Measurements from ENCODE around the gene HACL1. TPM values are rescaled to one million over a fixed set of nuclear protein-coding genes. Genes with fewer than 3 reads are reported as not detected.

Gene HACL1
- total and polyA plus RNA-seq, 4 donors, result 15.6 to 29.4 (median 20.3) TPM

GRCh38 chr3:15638193-15638890 is 37.0 kb upstream of the HACL1 start:
- H3K9me3 ChIP-seq (ENCODE audit: control insufficient read depth, insufficient read depth, low read length), result no peaks in the 10 kb centered on the region
- H3K4me1 ChIP-seq (ENCODE audit: control insufficient read depth, insufficient read depth, low read length), result peaks cover 20% of the 10 kb centered on the region
- no peaks in the 10 kb centered on the region for H3K36me3 ChIP-seq (ENCODE audit: control insufficient read depth, insufficient read depth, low read length)
- no peak for DNase-seq (ENCODE audit: low read depth in 4 of 6, low spot score in 6 of 6)
- no peaks in the 10 kb centered on the region for H3K27me3 ChIP-seq (ENCODE audit: control insufficient read depth, insufficient read depth, low read length)
- 89% methylated on average over 5 of the region's 6 CpGs for WGBS (ENCODE audit: insufficient coverage)
- H3K4me3 ChIP-seq (ENCODE audit: low read depth, low read length), result no peak overlapping the region
- H3K27ac ChIP-seq (ENCODE audit: low read depth, low read length), result no peak overlapping the region

- Histone ChIP-seq H3K4me1 (ENCODE audit: control insufficient read depth, insufficient read depth, low read length) (peaks cover 24% of the 10 kb centered on the region), H3K36me3 (ENCODE audit: control insufficient read depth, insufficient read depth, low read length) (no peaks in the 10 kb centered on the region), H3K27ac (ENCODE audit: low read depth, low read length) (no peak overlapping the region), H3K4me3 (ENCODE audit: low read depth, low read length) (no peak overlapping the region), H3K27me3 (ENCODE audit: control insufficient read depth, insufficient read depth, low read length) (no peaks in the 10 kb centered on the region), H3K9me3 (ENCODE audit: control insufficient read depth, insufficient read depth, low read length) (no peaks in the 10 kb centered on the region)
- DNase-seq (ENCODE audit: low read depth in 4 of 6, low spot score in 6 of 6), result peak in 1 of 6 donors; percentile 15
- 63% methylated on average over 2 of the region's 7 CpGs for WGBS (ENCODE audit: insufficient coverage)
These were observed 36.0 kb upstream of the HACL1 start for GRCh38 chr3:15637131-15637951.

- H3K36me3 ChIP-seq (ENCODE audit: control insufficient read depth, insufficient read depth, low read length), result peaks cover 4% of the 10 kb centered on the region
- no peaks in the 10 kb centered on the region for H3K27me3 ChIP-seq (ENCODE audit: control insufficient read depth, insufficient read depth, low read length)
- peaks cover 33% of the 10 kb centered on the region for H3K4me1 ChIP-seq (ENCODE audit: control insufficient read depth, insufficient read depth, low read length)
- peak overlapping the region; percentile 90 for H3K27ac ChIP-seq (ENCODE audit: low read depth, low read length)
- 82% methylated on average over 13 of the region's 14 CpGs for WGBS (ENCODE audit: insufficient coverage)
- H3K4me3 ChIP-seq (ENCODE audit: low read depth, low read length), result no peak overlapping the region
- H3K9me3 ChIP-seq (ENCODE audit: control insufficient read depth, insufficient read depth, low read length), result no peaks in the 10 kb centered on the region
- no peak for DNase-seq (ENCODE audit: low read depth in 4 of 6, low spot score in 6 of 6)
These were observed 34.8 kb upstream of the HACL1 start for GRCh38 chr3:15636028-15636709.

- H3K27ac ChIP-seq (ENCODE audit: low read depth, low read length), result peak overlapping the region; percentile 90
- DNase-seq (ENCODE audit: low read depth in 4 of 6, low spot score in 6 of 6), result peak in 3 of 6 donors; percentile 54 to 82 (median 74)
- H3K4me3 ChIP-seq (ENCODE audit: low read depth, low read length), result no peak overlapping the region
- 28% methylated on average over 7 of the region's 13 CpGs for WGBS (ENCODE audit: insufficient coverage)
- H3K36me3 ChIP-seq (ENCODE audit: control insufficient read depth, insufficient read depth, low read length), result peaks cover 4% of the 10 kb centered on the region
- H3K27me3 ChIP-seq (ENCODE audit: control insufficient read depth, insufficient read depth, low read length), result no peaks in the 10 kb centered on the region
- H3K4me1 ChIP-seq (ENCODE audit: control insufficient read depth, insufficient read depth, low read length), result peaks cover 36% of the 10 kb centered on the region
- H3K9me3 ChIP-seq (ENCODE audit: control insufficient read depth, insufficient read depth, low read length), result no peaks in the 10 kb centered on the region
These were observed 33.8 kb upstream of the HACL1 start for GRCh38 chr3:15635121-15635661.

GRCh38 chr3:15634671-15635070 is 33.3 kb upstream of the HACL1 start:
- Histone ChIP-seq H3K4me1 (ENCODE audit: control insufficient read depth, insufficient read depth, low read length) (peaks cover 36% of the 10 kb centered on the region), H3K27me3 (ENCODE audit: control insufficient read depth, insufficient read depth, low read length) (no peaks in the 10 kb centered on the region), H3K27ac (ENCODE audit: low read depth, low read length) (peak overlapping the region; percentile 90), H3K36me3 (ENCODE audit: control insufficient read depth, insufficient read depth, low read length) (peaks cover 4% of the 10 kb centered on the region), H3K9me3 (ENCODE audit: control insufficient read depth, insufficient read depth, low read length) (no peaks in the 10 kb centered on the region), H3K4me3 (ENCODE audit: low read depth, low read length) (no peak overlapping the region)
- no peak for DNase-seq (ENCODE audit: low read depth in 4 of 6, low spot score in 6 of 6)
- WGBS (ENCODE audit: insufficient coverage), result 25% methylated on average over 1 of the region's 2 CpGs

- DNase-seq (ENCODE audit: low read depth in 4 of 6, low spot score in 6 of 6), result peak in 2 of 6 donors; percentile 47 to 73
- Histone ChIP-seq H3K4me1 (ENCODE audit: control insufficient read depth, insufficient read depth, low read length) (peaks cover 36% of the 10 kb centered on the region), H3K9me3 (ENCODE audit: control insufficient read depth, insufficient read depth, low read length) (no peaks in the 10 kb centered on the region), H3K36me3 (ENCODE audit: control insufficient read depth, insufficient read depth, low read length) (peaks cover 4% of the 10 kb centered on the region), H3K27me3 (ENCODE audit: control insufficient read depth, insufficient read depth, low read length) (no peaks in the 10 kb centered on the region), H3K27ac (ENCODE audit: low read depth, low read length) (peak overlapping the region; percentile 90), H3K4me3 (ENCODE audit: low read depth, low read length) (no peak overlapping the region)
- WGBS (ENCODE audit: insufficient coverage), result 30% methylated on average over 2 of the region's 4 CpGs
These were observed 32.6 kb upstream of the HACL1 start for GRCh38 chr3:15633766-15634598.

- H3K4me3 ChIP-seq (ENCODE audit: low read depth, low read length), result no peak overlapping the region
- peaks cover 4% of the 10 kb centered on the region for H3K36me3 ChIP-seq (ENCODE audit: control insufficient read depth, insufficient read depth, low read length)
- H3K27me3 ChIP-seq (ENCODE audit: control insufficient read depth, insufficient read depth, low read length), result no peaks in the 10 kb centered on the region
- H3K9me3 ChIP-seq (ENCODE audit: control insufficient read depth, insufficient read depth, low read length), result no peaks in the 10 kb centered on the region
- H3K4me1 ChIP-seq (ENCODE audit: control insufficient read depth, insufficient read depth, low read length), result peaks cover 36% of the 10 kb centered on the region
- 22% methylated on average over 1 of the region's 5 CpGs for WGBS (ENCODE audit: insufficient coverage)
- DNase-seq (ENCODE audit: low read depth in 4 of 6, low spot score in 6 of 6), result no peak
- H3K27ac ChIP-seq (ENCODE audit: low read depth, low read length), result peak overlapping the region; percentile 90
These were observed 31.8 kb upstream of the HACL1 start for GRCh38 chr3:15633159-15633558.

- WGBS (ENCODE audit: insufficient coverage), result 94% methylated on average over 4 of the region's 4 CpGs
- Histone ChIP-seq H3K27ac (ENCODE audit: low read depth, low read length) (peak overlapping the region; percentile 87), H3K9me3 (ENCODE audit: control insufficient read depth, insufficient read depth, low read length) (no peaks in the 10 kb centered on the region), H3K36me3 (ENCODE audit: control insufficient read depth, insufficient read depth, low read length) (peaks cover 4% of the 10 kb centered on the region), H3K4me3 (ENCODE audit: low read depth, low read length) (no peak overlapping the region), H3K4me1 (ENCODE audit: control insufficient read depth, insufficient read depth, low read length) (peaks cover 36% of the 10 kb centered on the region), H3K27me3 (ENCODE audit: control insufficient read depth, insufficient read depth, low read length) (no peaks in the 10 kb centered on the region)
- DNase-seq (ENCODE audit: low read depth in 4 of 6, low spot score in 6 of 6), result no peak
These were observed 30.8 kb upstream of the HACL1 start for GRCh38 chr3:15632212-15632580.

Measured in spinal cord (tissue), 10 donors.